Nephron (organoid): ENCODE data around the gene MTREX.

Experiments used
- H3K27ac Mint-ChIP-seq, 3 experiments: 2 replicates each; pipeline ENCODE4 v1.8.0; 2020; ENCODE audit warnings: mixed read lengths in 3 of 3, mild to moderate bottlenecking in 2 of 3, moderate library complexity in 1 of 3
- H3K27me3 Mint-ChIP-seq: 2 replicates; pipeline ENCODE4 v1.8.0; 2021; ENCODE audit warnings: low read depth, mild to moderate bottlenecking, moderate library complexity, mixed read lengths
- H3K36me3 Mint-ChIP-seq: 2 replicates; pipeline ENCODE4 v1.8.0; 2020; ENCODE audit warnings: low read depth, mixed read lengths
- H3K4me1 Mint-ChIP-seq: 2 replicates; pipeline ENCODE4 v1.8.0; 2020; ENCODE audit warnings: mixed read lengths
- H3K4me3 Mint-ChIP-seq, 3 experiments: 2 replicates each; pipeline ENCODE4 v1.8.0; 2020; ENCODE audit warnings: mild to moderate bottlenecking in 3 of 3, mixed read lengths in 3 of 3, moderate library complexity in 2 of 3
- H3K9me3 Mint-ChIP-seq: 2 replicates; pipeline ENCODE4 v1.8.0; 2020; ENCODE audit warnings: mixed read lengths
- CTCF ChIP-seq, 3 experiments: fragments of 200-600 bp; sonication (generic); IDR thresholded peaks; one replicate each; pipeline ENCODE4 v1.5.0; 2021; ENCODE audit warnings: antibody characterized with exemption in 3 of 3; ENCODE audit not compliant: unreplicated experiment in 3 of 3

Gene MTREX

GRCh38 chr5:55325621-55326020, 17.8 kb downstream of the MTREX start:
- H3K27me3 Mint-ChIP-seq, result no peaks in the 10 kb centered on the region
- no peak for TF ChIP-seq CTCF (IDR thresholded peaks at IDR 0.05; ENCODE audit: unreplicated experiment in 3 of 3)

GRCh38 chr5:55327281-55327680, 19.5 kb downstream of the MTREX start:
- H3K4me1 Mint-ChIP-seq, result no peaks in the 10 kb centered on the region
- no peaks in the 10 kb centered on the region for H3K27me3 Mint-ChIP-seq
- H3K36me3 Mint-ChIP-seq, result peaks cover 59% of the 10 kb centered on the region
- H3K4me3 Mint-ChIP-seq, result no peak overlapping the region
- no peak for TF ChIP-seq CTCF (IDR thresholded peaks at IDR 0.05; ENCODE audit: unreplicated experiment in 3 of 3)
- H3K27ac Mint-ChIP-seq, result peak overlapping the region in 1 of 3 experiments; percentile 4
- H3K9me3 Mint-ChIP-seq, result no peaks in the 10 kb centered on the region

More at GRCh38 chr5:55325621-55326020, 17.8 kb downstream of the MTREX start:
- Mint-ChIP-seq H3K4me3 (no peak overlapping the region), H3K4me1 (no peaks in the 10 kb centered on the region), H3K9me3 (no peaks in the 10 kb centered on the region), H3K36me3 (peaks cover 48% of the 10 kb centered on the region), H3K27ac (no peak overlapping the region)

- no peaks in the 10 kb centered on the region for H3K27me3 Mint-ChIP-seq
- no peak overlapping the region for H3K27ac Mint-ChIP-seq
- H3K4me1 Mint-ChIP-seq, result no peaks in the 10 kb centered on the region
- TF ChIP-seq CTCF (IDR thresholded peaks at IDR 0.05; ENCODE audit: unreplicated experiment in 3 of 3), result no peak
- no peaks in the 10 kb centered on the region for H3K9me3 Mint-ChIP-seq
- H3K36me3 Mint-ChIP-seq, result peaks cover 69% of the 10 kb centered on the region
- H3K4me3 Mint-ChIP-seq, result no peak overlapping the region
Observed at GRCh38 chr5:55331321-55331720, 23.5 kb downstream of the MTREX start.

- Mint-ChIP-seq H3K4me3 (no peak overlapping the region), H3K4me1 (no peaks in the 10 kb centered on the region), H3K27ac (no peak overlapping the region), H3K27me3 (no peaks in the 10 kb centered on the region), H3K36me3 (peaks cover 64% of the 10 kb centered on the region), H3K9me3 (no peaks in the 10 kb centered on the region)
- no peak for TF ChIP-seq CTCF (IDR thresholded peaks at IDR 0.05; ENCODE audit: unreplicated experiment in 3 of 3)
Observed at GRCh38 chr5:55333017-55333416, 25.2 kb downstream of the MTREX start.

GRCh38 chr5:55333811-55334210, 26.0 kb downstream of the MTREX start:
- H3K4me3 Mint-ChIP-seq, result no peak overlapping the region
- peaks cover 64% of the 10 kb centered on the region for H3K36me3 Mint-ChIP-seq
- H3K27me3 Mint-ChIP-seq, result no peaks in the 10 kb centered on the region
- H3K4me1 Mint-ChIP-seq, result no peaks in the 10 kb centered on the region
- TF ChIP-seq CTCF (IDR thresholded peaks at IDR 0.05; ENCODE audit: unreplicated experiment in 3 of 3), result no peak
- no peak overlapping the region for H3K27ac Mint-ChIP-seq
- no peaks in the 10 kb centered on the region for H3K9me3 Mint-ChIP-seq

GRCh38 chr5:55338092-55338613, 30.4 kb downstream of the MTREX start:
- no peak for TF ChIP-seq CTCF (IDR thresholded peaks at IDR 0.05; ENCODE audit: unreplicated experiment in 3 of 3)
- H3K4me3 Mint-ChIP-seq, result no peak overlapping the region
- H3K27ac Mint-ChIP-seq, result no peak overlapping the region
- H3K4me1 Mint-ChIP-seq, result no peaks in the 10 kb centered on the region
- no peaks in the 10 kb centered on the region for H3K9me3 Mint-ChIP-seq
- H3K27me3 Mint-ChIP-seq, result no peaks in the 10 kb centered on the region
- peaks cover 40% of the 10 kb centered on the region for H3K36me3 Mint-ChIP-seq
